NCI-H2029 treated with DMSO at 0.1 percent for 48 hours (cell line): Measurements from ENCODE around the gene CBFA2T2.

ENCODE experiments used
- DNase-seq: peaks from one replicate; lab custom pipeline; 2025; lab: John Stamatoyannopoulos, UW

The CBFA2T2 gene

GRCh38 chr20:33666293-33667244 is 176.7 kb downstream of the CBFA2T2 start, which contains the start of gene ACTL10:
Gene ACTL10, plus strand, starts transcription at chr20:33666943. Its CDS starts 555 bp downstream, at chr20:33667498.
- DNase-seq = peak; percentile 97

- no peak for DNase-seq
These were observed 177.4 kb downstream of the CBFA2T2 start for GRCh38 chr20:33667245-33667675.

- DNase-seq = peak; percentile 43
These were observed 178.0 kb downstream of the CBFA2T2 start for GRCh38 chr20:33667676-33668465.

- DNase-seq = no peak
These were observed 178.7 kb downstream of the CBFA2T2 start for GRCh38 chr20:33668466-33669155.

GRCh38 chr20:33669224-33669623 is 179.3 kb downstream of the CBFA2T2 start:
- DNase-seq = no peak

GRCh38 chr20:33669873-33670640 is 180.2 kb downstream of the CBFA2T2 start:
- no peak for DNase-seq

GRCh38 chr20:33670715-33671499 is 181.0 kb downstream of the CBFA2T2 start:
- DNase-seq = no peak

- DNase-seq = no peak
These were observed 181.8 kb downstream of the CBFA2T2 start for GRCh38 chr20:33671573-33672288.

- no peak for DNase-seq
These were observed 182.7 kb downstream of the CBFA2T2 start for GRCh38 chr20:33672426-33673113.

- DNase-seq = no peak
These were observed 183.2 kb downstream of the CBFA2T2 start for GRCh38 chr20:33673114-33673409.

- no peak for DNase-seq
These were observed 183.8 kb downstream of the CBFA2T2 start for GRCh38 chr20:33673410-33674293.

- peak; percentile 19 for DNase-seq
These were observed 184.6 kb downstream of the CBFA2T2 start, which contains the start of gene NECAB3 for GRCh38 chr20:33674294-33675135. Gene NECAB3, minus strand, starts transcription at chr20:33674428. Its CDS starts 76 bp downstream, at chr20:33674352.

GRCh38 chr20:33675136-33675959 is 185.5 kb downstream of the CBFA2T2 start:
- DNase-seq = no peak

GRCh38 chr20:33676121-33676520 is 186.2 kb downstream of the CBFA2T2 start:
- no peak for DNase-seq

GRCh38 chr20:33676652-33677645 is 187.1 kb downstream of the CBFA2T2 start:
- no peak for DNase-seq
